Stimulated activated CD8-positive, alpha-beta memory T cell treated with anti-CD3 and anti-CD28 coated beads, Interleukin-7, amount 100 ng/mL, for 1 hour (primary cell): Measurements from ENCODE around the gene NOL4L.

Source experiments
- DNase-seq, 2 donors: peaks; one replicate each; pipeline ENCODE4 v3.0.0-alpha.2; 2020; ENCODE audit warnings: low read depth in 2 of 2

NOL4L gene

GRCh38 chr20:32447136-32448027 lies 137.8 kb downstream of the NOL4L start:
- no peak for DNase-seq

DNA sequence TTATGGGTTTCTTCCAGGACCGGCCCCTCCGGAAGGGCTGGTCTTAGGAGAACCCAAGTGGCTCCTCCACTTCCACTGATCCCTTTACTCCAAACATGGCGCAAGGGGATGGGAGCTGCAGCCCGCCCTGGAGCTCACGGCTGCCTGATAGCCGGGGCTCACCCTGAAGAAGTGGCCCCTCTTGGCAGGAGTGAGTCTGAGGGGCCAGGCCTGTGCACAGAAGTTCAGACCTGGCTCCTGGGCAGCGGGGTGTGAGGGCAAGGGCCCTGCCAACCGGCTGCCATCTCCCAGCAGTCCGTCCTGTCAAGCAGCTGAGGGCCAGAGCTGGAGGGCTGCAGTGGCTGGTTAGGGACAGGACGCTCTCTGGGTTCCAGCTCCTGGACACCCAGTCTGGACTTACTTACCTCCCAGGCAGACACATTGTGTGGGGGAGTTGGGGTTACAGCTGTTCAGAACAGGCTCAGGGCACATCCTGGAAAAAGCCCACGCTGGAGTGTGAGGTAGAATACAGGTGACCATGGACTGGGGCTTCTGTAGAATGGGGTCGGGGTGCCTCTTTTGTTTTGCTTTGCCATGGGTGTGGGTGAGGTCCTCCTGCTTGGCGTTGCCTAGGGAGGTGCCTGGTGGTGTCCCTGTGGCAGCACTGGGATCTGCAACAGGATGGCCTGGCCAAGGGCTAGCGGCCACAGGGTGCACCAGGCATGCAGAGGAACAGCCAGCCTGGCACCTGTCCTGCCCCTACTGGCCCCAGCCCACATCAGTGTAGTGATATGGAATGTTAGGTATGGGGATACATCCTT lies 138.6 kb downstream of the NOL4L start:
- no peak for DNase-seq

DNA sequence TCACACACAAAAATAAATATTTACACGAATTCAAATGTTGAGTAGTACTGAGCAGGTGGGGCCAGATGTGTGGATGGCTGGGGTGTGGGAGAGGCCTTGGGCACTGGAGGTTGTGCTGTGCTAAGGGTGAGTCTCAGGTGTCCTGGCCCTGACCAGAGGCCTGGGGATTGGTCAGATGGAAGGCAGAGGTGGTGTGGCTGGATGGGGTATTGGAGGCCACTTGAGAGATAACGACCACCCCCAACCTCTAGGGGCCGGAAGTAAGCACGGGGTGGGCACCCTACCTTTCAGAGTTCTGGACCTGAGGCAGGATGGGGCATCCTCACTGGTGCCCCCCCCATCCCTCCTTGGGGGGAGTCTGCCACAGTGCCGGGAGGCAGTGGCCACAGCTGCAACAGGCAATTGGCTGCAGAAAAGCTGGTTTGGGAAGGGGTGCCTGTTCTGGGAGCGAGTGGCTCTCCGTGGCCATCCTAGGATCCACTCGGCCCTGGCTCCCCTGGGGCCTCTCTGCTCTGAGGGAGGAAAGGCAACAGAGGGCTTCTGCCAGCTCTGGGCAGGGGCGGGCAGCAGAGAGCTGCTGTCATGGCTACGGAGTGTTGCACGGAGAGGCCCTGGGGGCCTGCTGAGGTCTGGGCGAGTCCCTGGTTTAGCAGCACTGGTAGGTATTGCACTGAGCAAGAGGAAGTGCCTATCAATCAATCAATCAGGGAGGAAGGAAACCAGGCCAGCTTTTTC lies 139.4 kb downstream of the NOL4L start:
- DNase-seq = no peak

GRCh38 chr20:32444474-32445220 lies 140.5 kb downstream of the NOL4L start:
- no peak for DNase-seq

DNA sequence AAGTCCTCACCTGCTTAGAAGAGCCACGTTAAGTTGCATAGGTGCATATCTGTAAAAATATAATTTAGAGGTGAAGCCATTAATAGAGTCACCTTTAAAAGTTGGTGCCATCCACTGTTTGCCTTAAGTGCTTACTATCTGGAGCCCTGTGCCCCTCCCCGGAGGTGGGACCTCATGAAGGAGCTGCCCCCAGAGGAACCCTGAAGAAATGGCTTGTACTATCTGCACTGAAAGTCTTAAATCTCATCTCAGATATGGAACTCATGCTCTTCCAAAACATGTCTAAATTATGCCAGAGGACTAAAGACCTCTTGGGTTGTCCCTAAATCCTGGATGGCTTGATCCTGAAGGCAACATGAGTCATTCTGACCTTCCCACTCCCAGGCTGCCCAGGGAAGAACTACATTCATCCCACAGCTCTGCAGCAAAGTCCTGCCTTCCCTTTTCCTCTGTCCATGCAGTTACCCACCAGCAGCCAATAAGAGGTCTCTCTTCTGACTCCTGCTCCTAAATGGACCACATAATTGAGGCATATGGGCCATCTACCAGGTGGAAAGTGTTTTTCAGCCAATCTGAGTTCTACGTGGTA lies 141.7 kb downstream of the NOL4L start:
- no peak for DNase-seq

GRCh38 chr20:32442630-32443373 lies 142.3 kb downstream of the NOL4L start:
- no peak for DNase-seq

DNA sequence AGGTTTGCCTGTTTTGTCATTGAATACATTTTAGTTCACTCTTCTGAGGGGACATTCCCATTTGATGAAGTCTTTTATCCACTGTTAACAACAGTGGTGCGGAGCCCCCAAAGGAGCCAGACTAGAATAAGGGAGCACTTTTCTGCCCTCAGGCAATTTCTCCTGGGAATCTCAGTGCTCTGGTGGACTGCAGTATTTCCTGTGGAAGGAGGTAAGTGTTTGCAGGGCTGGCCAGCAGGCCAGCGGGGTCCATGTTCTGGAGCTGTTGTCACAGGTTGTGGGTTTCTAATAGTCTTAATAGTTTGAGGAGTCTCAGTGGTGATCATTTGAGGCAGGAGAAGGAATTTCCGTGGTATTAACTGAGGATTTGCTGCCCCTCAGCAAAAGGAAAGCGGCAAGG lies 143.5 kb downstream of the NOL4L start:
- no peak for DNase-seq

GRCh38 chr20:32440758-32441078 lies 144.4 kb downstream of the NOL4L start:
- DNase-seq = no peak

- DNase-seq = no peak
Measured at GRCh38 chr20:32440069-32440757, 144.9 kb downstream of the NOL4L start.

DNA sequence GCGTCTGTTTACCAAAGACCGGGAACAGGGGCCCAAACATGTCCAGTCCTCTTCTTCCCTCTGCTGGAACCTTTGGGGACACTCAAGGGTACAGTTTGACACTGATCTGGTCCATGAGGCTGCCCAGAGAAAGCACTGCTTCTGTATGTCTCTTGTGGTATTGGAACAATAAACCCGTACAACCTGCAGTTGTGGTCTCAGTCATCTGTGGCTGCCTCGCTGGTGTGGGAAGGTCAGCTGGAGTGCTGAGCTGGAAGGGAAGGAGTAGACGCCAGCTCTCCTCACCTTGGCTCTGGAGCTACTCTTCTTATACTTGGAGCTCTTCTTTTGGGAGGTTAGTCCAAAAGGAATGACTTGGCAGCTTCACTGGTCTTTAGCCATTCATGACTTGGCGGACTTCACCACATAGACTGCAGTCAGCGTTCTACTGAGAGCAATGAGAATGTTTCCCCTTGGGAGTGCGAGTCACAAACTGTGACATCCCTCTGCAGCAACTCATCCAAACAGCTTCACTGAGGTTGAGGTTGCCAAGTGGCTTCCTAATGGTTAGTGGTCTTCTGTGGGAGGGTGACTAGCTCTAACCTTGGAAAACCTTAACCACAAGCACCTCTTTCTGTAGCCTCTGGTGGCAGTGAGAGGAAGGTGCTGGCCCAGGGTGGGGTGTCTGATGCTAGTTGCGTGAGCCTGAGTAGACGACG lies 145.9 kb downstream of the NOL4L start:
- DNase-seq = no peak

GRCh38 chr20:32438331-32438858 lies 146.7 kb downstream of the NOL4L start:
- no peak for DNase-seq

DNA sequence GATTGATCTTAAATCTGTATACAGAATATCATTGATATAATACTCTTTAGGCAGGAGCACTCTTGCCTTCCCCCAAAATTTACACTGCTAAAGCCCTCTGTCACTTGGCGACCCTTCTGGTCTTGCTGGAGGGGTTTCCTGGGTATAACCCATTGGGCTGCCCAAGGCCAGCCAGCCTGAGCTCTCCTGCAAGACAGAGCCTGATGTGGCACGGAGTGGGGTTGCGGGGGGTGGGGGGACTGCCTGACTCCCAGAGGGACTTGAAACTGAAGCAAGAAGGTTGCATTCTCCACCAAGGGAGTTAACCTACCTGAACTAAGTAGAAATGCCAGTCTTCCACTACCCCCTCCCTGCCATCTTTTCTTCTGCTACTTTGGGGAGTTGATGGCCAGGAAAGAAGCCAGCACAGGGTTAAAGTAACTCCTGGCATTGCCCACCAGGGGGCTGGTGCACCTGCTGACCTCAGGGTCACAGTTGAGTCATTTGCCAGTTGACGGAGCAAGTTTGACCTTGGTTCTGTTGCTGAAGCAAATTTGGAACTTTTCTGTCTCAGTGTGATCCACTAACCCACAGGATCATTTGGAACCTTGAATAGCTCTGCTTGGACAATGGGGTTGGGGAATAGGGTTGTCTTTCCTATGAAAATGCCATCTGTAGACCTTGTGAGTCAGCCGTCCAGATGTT lies 147.6 kb downstream of the NOL4L start:
- DNase-seq = no peak

- DNase-seq = no peak
Measured at GRCh38 chr20:32436968-32437367, 148.2 kb downstream of the NOL4L start.

- no peak for DNase-seq
Measured at GRCh38 chr20:32436142-32436861, 148.8 kb downstream of the NOL4L start.

DNA sequence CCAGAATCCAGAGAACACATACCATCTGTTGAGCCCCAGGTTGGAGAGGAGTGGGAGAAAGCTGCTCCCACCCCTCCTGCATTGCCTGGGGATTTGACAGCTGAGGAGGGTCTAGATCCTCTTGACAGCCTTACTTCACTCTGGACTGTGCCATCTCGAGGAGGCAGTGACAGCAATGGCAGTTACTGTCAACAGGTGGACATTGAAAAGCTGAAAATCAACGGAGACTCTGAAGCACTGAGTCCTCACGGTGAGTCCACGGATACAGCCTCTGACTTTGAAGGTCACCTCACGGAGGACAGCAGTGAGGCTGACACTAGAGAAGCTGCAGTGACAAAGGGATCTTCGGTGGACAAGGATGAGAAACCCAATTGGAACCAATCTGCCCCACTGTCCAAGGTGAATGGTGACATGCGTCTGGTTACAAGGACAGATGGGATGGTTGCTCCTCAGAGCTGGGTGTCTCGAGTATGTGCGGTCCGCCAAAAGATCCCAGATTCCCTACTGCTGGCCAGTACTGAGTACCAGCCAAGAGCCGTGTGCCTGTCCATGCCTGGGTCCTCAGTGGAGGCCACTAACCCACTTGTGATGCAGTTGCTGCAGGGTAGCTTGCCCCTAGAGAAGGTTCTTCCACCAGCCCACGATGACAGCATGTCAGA lies 149.6 kb downstream of the NOL4L start:
- no peak for DNase-seq

DNA sequence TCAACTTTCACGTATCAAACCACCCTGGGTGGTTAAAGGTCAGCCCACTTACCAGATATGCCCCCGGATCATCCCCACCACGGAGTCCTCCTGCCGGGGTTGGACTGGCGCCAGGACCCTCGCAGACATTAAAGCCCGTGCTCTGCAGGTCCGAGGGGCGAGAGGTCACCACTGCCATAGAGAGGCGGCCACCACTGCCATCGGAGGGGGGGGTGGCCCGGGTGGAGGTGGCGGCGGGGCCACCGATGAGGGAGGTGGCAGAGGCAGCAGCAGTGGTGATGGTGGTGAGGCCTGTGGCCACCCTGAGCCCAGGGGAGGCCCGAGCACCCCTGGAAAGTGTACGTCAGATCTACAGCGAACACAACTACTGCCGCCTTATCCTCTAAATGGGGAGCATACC lies 150.7 kb downstream of the NOL4L start:
- DNase-seq = no peak

DNA sequence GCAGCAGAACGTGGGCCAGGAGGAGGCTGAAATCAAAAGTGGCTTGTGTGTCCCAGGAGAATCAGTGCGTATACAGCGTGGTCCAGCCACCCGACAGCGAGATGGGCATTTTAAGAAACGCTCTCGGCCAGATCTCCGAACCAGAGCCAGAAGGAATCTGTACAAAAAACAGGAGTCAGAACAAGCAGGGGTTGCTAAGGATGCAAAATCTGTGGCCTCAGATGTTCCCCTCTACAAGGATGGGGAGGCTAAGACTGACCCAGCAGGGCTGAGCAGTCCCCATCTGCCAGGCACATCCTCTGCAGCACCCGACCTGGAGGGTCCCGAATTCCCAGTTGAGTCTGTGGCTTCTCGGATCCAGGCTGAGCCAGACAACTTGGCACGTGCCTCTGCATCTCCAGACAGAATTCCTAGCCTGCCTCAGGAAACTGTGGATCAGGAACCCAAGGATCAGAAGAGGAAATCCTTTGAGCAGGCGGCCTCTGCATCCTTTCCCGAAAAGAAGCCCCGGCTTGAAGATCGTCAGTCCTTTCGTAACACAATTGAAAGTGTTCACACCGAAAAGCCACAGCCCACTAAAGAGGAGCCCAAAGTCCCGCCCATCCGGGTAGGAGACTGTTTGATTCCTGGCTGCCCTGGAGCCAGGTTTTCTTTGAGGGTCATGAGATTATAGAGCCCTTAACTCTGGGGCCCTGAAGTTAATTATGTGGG lies 151.7 kb downstream of the NOL4L start:
- DNase-seq = no peak
